GM23338 (cell line): Measurements from ENCODE around the gene MCM3.

Source experiments
- CTCF ChIP-seq, 2 experiments: fragments of 200-600 bp in 1 of 2; sonication (generic) in 1 of 2; conservative IDR thresholded peaks; 2 replicates each; pipeline versions ENCODE4 v1.5.1 to v1.6.1; 2016 to 2017; ENCODE audit warnings: antibody characterized with exemption in 2 of 2, low read depth in 2 of 2, mild to moderate bottlenecking in 2 of 2, moderate library complexity in 1 of 2
- EZH2 ChIP-seq: fragments of 200-600 bp; sonication (generic); IDR thresholded peaks from one replicate; pipeline ENCODE4 v1.8.0; 2017; ENCODE audit warnings: antibody characterized with exemption, mild to moderate bottlenecking, low read depth; ENCODE audit not compliant: unreplicated experiment
- ZNF114 ChIP-seq: fragments of 250-450 bp; sonication (Bioruptor Pico); IDR thresholded peaks from 2 replicates; pipeline ENCODE4 v1.5.0; 2020; ENCODE audit warnings: mild to moderate bottlenecking, moderate library complexity

GRCh38 chr6:52230685-52231084 lies 53.9 kb downstream of the MCM3 start:
- TF ChIP-seq CTCF (conservative IDR thresholded peaks at IDR 0.05; ENCODE audit: low read depth in 2 of 2) (no peak), ZNF114 (CRISPR knock-in tag) (no peak), EZH2 (no peak)
